NK-92 (cell line): Measurements from ENCODE around the gene HACL1.

Source experiments
- DNase-seq: peaks from one replicate; lab custom pipeline; 2025; ENCODE audit not compliant: unreplicated experiment; lab: John Stamatoyannopoulos, UW

Gene HACL1

GRCh38 chr3:15601399-15602145 lies at the start of gene HACL1, which contains the start of gene BTD:
TSS of gene HACL1 (minus strand) at chr3:15601569. CDS start at chr3:15601463, 106 bp downstream.
TSS of gene BTD (plus strand) at chr3:15601745. CDS start at chr3:15635440, 33,695 bp downstream.
- DNase-seq: no peak

DNA sequence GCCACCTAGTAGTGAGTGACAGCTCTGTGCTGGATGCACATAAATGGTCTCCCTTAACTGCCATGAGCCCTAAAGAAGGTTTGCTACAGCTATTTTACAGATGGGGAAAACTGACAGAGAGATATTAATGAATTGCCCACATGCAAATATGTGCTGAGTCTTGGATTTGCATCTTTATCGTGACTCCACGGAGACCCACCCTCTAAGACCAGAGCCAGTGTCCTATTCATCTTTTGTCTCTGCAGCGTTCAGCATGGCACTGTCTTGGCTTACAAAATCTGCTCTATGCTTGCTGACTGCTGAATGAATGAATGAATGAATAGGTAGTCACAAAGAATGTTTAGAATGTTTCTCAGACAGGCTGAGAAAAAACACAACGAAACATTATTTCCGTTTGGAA lies 48.5 kb upstream of the HACL1 start:
- no peak for DNase-seq

- DNase-seq: no peak
Measured at GRCh38 chr3:15649341-15649740, 48.0 kb upstream of the HACL1 start.

GRCh38 chr3:15647611-15648167 lies 46.3 kb upstream of the HACL1 start:
- no peak for DNase-seq

DNA sequence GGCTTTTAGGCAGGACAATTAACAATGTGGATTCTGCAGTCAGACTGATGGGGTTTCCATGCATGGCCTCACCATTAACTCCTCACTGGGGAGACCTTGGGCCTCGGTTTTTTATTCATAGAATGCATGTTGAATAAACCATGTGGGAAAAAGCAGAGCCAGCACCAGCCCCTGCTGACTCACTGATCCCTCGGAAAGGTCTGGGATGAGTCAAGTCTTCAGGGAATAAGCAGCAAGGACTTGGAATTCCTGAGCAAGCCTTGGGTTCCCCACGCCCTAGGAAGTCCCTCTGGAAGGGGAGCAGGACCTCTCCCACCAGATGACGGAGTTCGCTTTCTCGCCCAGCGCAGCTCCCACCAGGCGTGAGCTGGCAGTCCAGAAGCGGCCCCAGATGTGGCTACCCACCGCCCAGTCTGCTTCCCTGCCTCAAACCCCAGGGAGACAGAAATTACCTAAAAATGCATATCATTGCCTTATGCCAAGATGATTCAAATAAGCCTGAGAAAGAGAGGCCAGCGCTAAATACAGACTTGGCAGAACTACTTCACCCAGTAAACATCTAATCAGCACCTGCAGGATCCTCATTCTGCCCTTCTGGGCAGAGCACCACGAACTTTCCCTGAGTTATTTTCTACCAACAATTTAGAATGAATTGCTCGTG lies 45.6 kb upstream of the HACL1 start:
- DNase-seq: no peak

- DNase-seq: no peak
Measured at GRCh38 chr3:15645740-15646501, 44.6 kb upstream of the HACL1 start.

- no peak for DNase-seq
Measured at GRCh38 chr3:15645246-15645645, 43.9 kb upstream of the HACL1 start.

DNA sequence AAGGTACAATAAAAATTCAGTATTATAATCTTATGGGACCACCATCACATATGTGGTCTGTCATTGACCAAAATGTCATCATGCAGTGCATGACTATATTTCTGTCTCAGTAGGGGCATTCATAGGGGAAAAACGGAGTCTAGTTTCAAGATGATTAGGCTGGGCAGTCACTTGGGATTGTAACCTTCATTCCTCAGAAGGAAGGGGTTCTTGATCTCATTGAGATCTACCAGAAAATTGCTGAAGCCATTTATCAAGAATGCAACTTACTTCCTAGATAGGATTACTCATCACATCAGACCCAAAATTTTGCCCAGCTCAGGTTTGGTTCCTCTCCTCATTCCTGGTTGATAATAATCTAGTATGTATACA lies 37.5 kb upstream of the HACL1 start:
- DNase-seq: no peak

- no peak for DNase-seq
Measured at GRCh38 chr3:15638193-15638890, 37.0 kb upstream of the HACL1 start.

DNA sequence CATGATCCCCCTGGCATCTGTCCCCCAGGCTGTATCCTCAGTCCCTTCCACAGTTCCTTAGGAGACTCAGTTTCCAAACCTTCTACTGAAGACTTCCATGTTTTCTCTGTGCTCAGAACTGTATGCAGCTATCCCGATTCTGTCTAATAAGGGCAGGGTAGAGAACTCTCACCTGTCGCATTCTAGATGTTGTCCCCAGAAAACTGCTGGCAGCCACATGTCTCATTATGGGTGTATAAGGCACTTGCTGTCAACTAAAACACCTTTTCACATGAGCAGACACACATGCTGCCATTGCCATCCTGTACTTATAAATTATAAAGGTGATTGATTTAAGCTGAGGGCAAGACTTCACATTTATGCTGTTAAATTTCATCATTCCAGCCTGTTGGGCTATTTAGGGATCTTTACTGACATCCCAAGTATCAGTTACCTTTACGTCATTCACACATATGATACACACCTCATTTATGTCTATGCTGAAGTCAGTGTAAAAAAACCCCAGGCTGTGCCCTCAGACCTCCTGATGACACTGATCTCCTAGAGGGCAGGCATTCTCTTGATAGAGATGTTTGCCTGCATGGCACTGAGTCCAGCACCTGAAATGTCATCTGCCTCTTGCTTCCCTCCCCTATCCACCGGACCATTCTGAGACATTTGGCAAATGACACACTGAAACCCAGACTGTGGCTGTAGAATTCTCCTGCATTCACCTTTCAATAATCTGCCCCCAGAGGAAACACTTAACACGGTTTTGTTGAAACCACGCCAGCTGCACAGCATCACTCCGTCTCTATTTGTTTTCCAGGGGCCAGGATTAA lies 36.0 kb upstream of the HACL1 start:
- DNase-seq: no peak

- DNase-seq: no peak
Measured at GRCh38 chr3:15636028-15636709, 34.8 kb upstream of the HACL1 start.

DNA sequence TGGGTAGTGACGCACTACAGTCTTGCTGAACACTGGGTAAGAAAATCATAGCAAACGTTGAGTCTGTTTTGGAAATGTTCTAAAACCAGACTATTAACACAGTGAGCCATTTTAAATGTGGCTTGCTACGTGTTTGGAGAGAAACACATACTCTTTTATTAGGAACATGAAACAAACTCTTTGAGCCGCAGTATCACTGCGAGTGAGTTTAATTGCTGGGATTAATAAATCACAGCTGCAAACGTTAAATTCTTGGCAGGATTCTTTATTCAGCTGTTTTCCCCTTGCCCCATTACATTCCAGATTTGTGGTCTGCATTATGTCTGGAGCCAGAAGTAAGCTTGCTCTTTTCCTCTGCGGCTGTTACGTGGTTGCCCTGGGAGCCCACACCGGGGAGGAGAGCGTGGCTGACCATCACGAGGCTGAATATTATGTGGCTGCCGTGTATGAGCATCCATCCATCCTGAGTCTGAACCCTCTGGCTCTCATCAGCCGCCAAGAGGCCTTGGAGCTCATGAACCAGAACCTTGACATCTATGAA lies 33.8 kb upstream of the HACL1 start:
- DNase-seq: no peak

DNA sequence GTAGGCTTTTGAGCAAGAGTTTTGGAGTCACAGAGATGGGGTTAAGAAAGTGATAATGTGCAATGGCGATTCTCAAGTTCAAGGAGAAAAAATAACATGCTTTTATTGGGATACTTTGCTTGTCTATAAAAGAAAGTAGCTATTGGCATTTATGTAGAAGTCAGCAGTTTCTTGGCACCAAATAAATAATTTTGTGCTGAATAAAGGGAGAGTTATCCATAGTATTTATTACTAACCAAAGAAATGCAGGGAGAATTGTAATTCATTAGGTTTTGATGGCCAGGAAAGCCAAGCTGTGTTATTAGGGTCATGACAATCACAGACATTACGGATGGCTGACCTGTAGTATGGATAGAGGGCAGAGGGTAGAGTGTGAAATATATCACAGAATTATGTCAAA lies 33.3 kb upstream of the HACL1 start:
- no peak for DNase-seq

GRCh38 chr3:15633766-15634598 lies 32.6 kb upstream of the HACL1 start:
- no peak for DNase-seq

GRCh38 chr3:15633159-15633558 lies 31.8 kb upstream of the HACL1 start:
- DNase-seq: no peak

DNA sequence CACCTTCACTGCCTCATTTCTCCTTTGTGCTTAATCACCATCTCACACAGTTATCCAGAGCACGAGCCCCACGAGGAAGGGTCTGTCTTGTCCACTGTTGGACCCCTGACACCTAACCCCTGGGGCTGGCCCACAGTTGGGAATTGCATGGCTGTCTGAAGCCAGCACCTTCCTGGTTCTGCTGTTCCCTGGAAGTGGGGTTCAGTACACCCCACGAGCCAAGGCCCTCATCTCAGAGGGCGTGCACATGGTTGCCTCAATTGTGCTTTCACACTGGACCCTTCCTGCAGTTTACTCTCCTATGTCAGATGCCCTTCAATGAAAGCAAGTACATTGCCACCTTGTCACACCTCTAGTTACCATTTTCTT lies 30.8 kb upstream of the HACL1 start:
- no peak for DNase-seq

DNA sequence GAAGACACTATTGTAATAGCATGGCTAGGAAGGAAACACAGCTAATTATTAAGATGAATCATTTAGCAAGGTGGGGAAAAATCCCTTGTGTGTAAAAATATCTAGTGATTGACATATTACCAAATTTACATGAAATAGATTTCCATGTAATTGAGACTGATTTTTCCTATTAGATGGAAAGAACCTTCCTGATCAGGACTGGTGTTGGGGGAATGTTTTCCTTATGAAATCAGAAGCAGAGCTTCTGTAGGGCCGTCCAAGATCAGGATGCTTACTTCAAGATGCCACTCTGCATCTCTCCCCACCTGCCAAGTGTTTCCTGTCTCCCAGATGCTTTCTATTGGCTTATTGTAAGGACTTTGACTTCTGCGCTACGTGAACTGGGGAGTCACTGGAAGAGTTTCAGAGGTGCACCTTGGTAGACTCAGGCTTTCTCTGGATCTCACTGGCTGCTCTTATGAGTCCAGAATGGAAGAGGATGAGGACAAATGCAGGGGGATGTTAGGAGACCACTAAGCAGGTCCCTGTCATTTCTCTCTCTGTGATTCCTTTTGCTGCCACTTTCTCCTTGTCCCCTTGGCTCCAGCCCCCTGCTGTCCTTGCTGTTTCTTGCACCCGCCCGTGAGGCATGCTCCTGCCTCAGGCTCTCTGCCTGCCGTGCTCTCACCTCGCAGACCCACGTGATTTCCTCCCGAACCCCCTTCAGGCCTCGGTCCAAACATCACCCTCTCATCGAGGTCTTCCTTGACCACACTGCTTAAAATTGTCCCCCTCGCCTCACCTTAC lies 30.2 kb upstream of the HACL1 start:
- no peak for DNase-seq
